Duodenal mucosa (tissue), 2 donors: Measurements from ENCODE around the gene AQP12A.
"Not testable (repeated sequence)": the region's sequence is repeated elsewhere in the genome, so short reads cannot be mapped to it uniquely, and the experiment has no call there.

Experiments
- H3K27ac ChIP-seq: one replicate; pipeline ENCODE4 v1.7.0; 2013; ENCODE audit warnings: low read depth, low read length
- H3K27me3 ChIP-seq, 2 donors: one replicate each; pipeline ENCODE4 v1.7.0; 2013; ENCODE audit warnings: low read length in 2 of 2, control low read depth in 1 of 2; ENCODE audit not compliant: insufficient read depth in 2 of 2, control insufficient read depth in 1 of 2
- H3K36me3 ChIP-seq, 2 donors: one replicate each; pipeline ENCODE4 v1.7.0; 2013; ENCODE audit warnings: low read length in 2 of 2, control low read depth in 1 of 2; ENCODE audit not compliant: insufficient read depth in 2 of 2, control insufficient read depth in 1 of 2
- H3K4me1 ChIP-seq, 2 donors: one replicate each; pipeline ENCODE4 v1.7.0; 2013; ENCODE audit warnings: low read length in 2 of 2, control low read depth in 1 of 2; ENCODE audit not compliant: insufficient read depth in 2 of 2, control insufficient read depth in 1 of 2
- H3K4me3 ChIP-seq, 2 donors: one replicate each; pipeline ENCODE4 v1.7.0; 2013; ENCODE audit warnings: low read length in 2 of 2, low read depth in 1 of 2
- H3K9ac ChIP-seq, 2 donors: one replicate each; pipeline ENCODE4 v1.7.0; 2013; ENCODE audit warnings: low read length in 2 of 2, low read depth in 1 of 2
- H3K9me3 ChIP-seq, 2 donors: one replicate each; pipeline ENCODE4 v1.7.0; 2013; ENCODE audit warnings: low read length in 2 of 2, control low read depth in 1 of 2; ENCODE audit not compliant: control insufficient read depth in 1 of 2

Gene AQP12A

GRCh38 chr2:240698852-240699561 is 7.3 kb downstream of the AQP12A start:
- H3K4me1 ChIP-seq, H3K36me3 ChIP-seq, H3K9ac ChIP-seq, H3K9me3 ChIP-seq, H3K4me3 ChIP-seq, H3K27ac ChIP-seq: not testable (repeated sequence)
- peaks cover 0 to 19% of the 10 kb centered on the region in 2 donors for H3K27me3 ChIP-seq

DNA sequence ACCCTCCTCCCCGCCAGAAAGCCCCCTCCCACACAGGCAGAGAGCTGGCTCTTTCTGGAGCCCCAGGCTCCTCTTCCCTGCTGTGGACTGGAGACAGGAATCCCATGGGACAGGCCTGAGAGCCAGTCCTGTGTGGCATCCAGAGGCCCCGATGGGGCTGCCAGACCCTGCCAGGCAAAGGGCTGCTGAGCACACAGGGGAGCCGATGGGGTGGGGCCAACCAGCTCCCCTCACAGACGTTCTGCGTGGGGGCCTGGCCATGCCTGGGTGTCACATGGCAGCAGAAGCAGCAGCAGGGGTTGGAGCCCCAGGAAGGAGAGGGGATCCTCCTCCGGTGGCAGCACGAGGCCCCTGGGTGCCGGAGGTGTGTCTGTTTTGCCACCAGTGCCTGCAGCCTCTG is 8.2 kb downstream of the AQP12A start:
- H3K27me3 ChIP-seq = peaks cover 0 to 20% of the 10 kb centered on the region in 2 donors
- not testable (repeated sequence) for H3K27ac ChIP-seq, H3K4me3 ChIP-seq, H3K9me3 ChIP-seq, H3K36me3 ChIP-seq, H3K9ac ChIP-seq, H3K4me1 ChIP-seq

DNA sequence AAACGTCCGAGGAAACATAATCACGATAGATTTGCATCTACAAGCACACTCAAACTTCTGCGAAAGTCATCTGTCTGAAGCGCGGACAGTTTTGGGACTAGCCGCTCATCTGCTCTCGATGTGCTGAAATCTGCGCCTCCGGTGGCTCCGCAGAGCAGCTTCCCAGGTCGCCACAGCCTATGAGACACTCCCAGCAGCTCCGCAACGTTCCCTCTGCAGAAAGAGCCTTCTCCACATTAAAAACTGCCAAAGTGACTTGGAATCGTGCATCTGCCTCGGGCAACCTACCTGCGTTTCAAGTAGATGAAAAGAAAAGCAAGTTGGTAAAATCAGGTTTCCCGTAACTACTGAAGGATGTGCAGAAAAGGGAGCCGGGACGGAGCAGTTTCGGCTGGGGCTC is 8.9 kb downstream of the AQP12A start:
- not testable (repeated sequence) for H3K4me3 ChIP-seq, H3K27ac ChIP-seq, H3K9me3 ChIP-seq, H3K36me3 ChIP-seq, H3K9ac ChIP-seq, H3K4me1 ChIP-seq
- H3K27me3 ChIP-seq = peaks cover 0 to 20% of the 10 kb centered on the region in 2 donors

DNA sequence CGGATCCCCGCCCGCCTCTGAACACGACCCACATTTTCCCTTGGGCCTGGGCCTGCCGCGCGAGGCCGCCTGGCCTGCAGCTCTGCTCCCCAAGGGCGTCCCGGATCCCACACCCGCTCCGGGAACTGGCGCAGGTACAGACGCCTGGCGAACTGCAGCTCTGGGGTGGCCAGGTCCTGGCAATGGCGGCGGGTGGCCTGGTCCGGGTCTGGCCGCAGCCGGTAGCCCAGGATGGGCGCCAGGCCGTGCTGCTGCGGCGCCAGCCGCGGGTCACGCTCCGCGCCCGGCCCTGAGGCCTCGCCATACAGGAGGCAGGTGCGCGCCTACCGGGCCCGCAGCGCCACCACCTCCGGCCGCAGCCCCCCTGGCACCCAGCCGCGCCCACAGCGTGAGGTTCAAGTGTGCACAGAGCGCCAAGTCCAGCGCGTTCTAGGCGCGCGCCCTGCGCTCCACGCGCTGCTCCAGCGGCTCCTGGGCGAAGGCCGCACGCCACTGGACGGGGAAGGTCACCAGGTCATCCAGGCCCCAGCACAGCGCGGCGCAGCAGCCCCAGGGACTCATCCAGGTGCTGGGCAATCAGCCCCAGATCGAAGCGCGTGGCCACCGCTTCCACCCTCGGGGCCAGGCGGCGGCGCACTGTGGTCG is 9.5 kb downstream of the AQP12A start:
- Histone ChIP-seq H3K36me3 (no peaks in the 10 kb centered on the region), H3K9ac (no peak overlapping the region), H3K27me3 (peaks cover 0 to 20% of the 10 kb centered on the region in 2 donors), H3K4me3 (no peak overlapping the region), H3K9me3 (no peaks in the 10 kb centered on the region), H3K27ac (no peak overlapping the region), H3K4me1 (no peaks in the 10 kb centered on the region)

DNA sequence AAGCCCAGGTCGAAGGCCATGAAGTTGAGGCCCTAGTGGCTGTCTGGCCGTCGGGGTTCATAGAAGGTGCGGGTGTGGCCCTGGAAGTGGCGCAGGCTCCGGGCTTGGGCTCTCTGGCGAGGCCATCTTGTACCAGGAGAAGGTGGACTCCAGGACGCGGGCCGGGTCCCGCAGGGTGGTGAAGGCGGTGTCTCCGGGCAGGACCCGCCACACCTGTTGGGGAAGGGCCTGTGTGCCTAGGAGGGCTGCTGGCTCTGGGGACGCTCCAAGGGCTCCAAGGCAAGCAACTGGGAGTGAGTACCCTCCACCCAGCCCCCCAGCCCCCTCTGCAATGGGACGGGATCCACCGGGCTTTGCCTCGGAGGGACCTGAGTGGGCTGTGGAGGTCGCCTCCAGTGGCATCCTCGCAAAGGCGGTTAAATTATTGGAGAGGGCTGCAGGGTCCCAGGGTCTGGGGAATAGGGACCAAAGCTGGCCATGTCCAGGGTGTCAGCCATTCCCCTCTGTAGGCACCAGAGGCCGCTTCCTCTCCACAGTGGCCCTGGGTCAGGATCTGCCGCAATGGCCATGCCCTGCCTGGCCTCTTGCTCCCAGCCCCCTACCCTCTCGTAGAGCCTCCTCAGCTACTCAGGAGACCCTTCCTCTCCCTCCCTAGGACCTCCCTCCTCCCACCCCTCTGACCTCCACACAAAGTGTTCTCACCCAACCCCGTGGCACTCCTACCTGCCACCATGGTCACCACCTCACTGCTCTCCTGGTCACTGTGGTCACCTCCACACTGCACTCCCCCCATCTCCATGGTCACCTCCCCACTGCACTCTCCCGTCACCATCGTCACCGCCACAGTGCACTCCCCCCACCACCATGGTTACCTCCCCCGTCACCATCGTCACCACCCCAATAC is 10.3 kb downstream of the AQP12A start:
- Histone ChIP-seq H3K4me3 (no peak overlapping the region), H3K36me3 (no peaks in the 10 kb centered on the region), H3K27me3 (peaks cover 0 to 20% of the 10 kb centered on the region in 2 donors), H3K27ac (no peak overlapping the region), H3K4me1 (no peaks in the 10 kb centered on the region), H3K9ac (no peak overlapping the region), H3K9me3 (no peaks in the 10 kb centered on the region)

- Histone ChIP-seq H3K4me1 (no peaks in the 10 kb centered on the region), H3K27me3 (peaks cover 0 to 25% of the 10 kb centered on the region in 2 donors), H3K4me3 (no peak overlapping the region)
Observed at GRCh38 chr2:240702640-240703011, 11.0 kb downstream of the AQP12A start.

DNA sequence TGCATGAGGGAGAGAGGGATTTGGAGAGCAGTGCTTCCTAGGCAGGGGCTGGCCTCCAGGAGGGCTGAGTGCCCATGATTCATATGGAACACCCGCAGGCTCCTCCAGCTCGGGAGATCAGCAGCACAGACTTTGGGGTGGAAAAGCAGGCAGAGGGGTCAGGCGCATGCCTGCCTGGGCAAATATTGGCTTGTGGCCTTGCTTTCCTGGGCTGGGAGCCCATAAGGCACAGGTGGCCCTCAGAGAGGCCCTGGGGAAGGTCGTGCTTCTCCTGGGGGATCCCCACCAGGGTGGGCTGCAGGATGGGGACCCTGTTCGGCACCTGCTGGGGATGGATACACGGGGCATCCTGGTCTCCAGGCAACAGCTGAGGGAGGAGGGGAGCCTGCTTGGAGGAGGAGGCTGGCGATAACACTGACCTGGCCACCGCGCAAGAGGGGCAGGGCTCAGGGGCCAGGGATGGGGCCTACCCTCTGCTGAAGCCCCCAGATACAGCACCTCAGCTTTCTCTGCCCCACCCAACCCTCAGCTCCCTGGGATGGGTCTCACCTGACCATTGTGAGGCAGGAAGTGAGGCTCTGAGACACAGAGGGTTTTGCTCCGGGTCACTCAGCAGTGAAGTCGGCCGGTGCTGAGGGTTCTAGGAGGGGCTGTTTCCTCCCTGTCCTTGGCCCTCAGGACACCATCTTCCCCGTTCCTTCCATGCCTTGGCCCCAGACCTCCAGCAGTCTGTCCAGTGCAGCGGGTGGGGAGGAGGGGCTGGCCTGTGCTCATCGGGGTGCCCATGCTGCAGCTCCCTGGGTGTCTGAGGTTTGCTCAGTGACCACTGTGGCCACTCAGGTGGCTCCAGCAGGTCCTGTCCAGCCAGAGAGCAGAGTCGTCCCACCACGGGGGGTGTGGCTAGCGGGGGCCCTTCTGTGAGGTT is 12.0 kb downstream of the AQP12A start:
- H3K36me3 ChIP-seq = no peaks in the 10 kb centered on the region
- H3K4me3 ChIP-seq = no peak overlapping the region
- no peak overlapping the region for H3K9ac ChIP-seq
- no peaks in the 10 kb centered on the region for H3K4me1 ChIP-seq
- no peaks in the 10 kb centered on the region for H3K9me3 ChIP-seq
- peaks cover under 1 to 26% of the 10 kb centered on the region in 2 donors for H3K27me3 ChIP-seq
- H3K27ac ChIP-seq = no peak overlapping the region

More at GRCh38 chr2:240702640-240703011, 11.0 kb downstream of the AQP12A start:
- Histone ChIP-seq H3K9ac (no peak overlapping the region), H3K27ac (no peak overlapping the region), H3K36me3 (no peaks in the 10 kb centered on the region), H3K9me3 (no peaks in the 10 kb centered on the region)

- Histone ChIP-seq H3K27ac (no peak overlapping the region), H3K9me3 (no peaks in the 10 kb centered on the region), H3K36me3 (no peaks in the 10 kb centered on the region), H3K27me3 (peaks cover 3 to 26% of the 10 kb centered on the region in 2 donors), H3K4me1 (no peaks in the 10 kb centered on the region), H3K4me3 (no peak overlapping the region), H3K9ac (no peak overlapping the region)
Observed at GRCh38 chr2:240704651-240705050, 13.0 kb downstream of the AQP12A start.

GRCh38 chr2:240705204-240705791 is 13.6 kb downstream of the AQP12A start:
- no peak overlapping the region for H3K9ac ChIP-seq
- peaks cover 3 to 26% of the 10 kb centered on the region in 2 donors for H3K27me3 ChIP-seq
- no peaks in the 10 kb centered on the region for H3K4me1 ChIP-seq
- no peak overlapping the region for H3K27ac ChIP-seq
- H3K4me3 ChIP-seq = no peak overlapping the region
- H3K9me3 ChIP-seq = no peaks in the 10 kb centered on the region
- no peaks in the 10 kb centered on the region for H3K36me3 ChIP-seq
